Measurements from ENCODE around the gene FOXK2.

- no peak for TF ChIP-seq POLR2A (IDR thresholded peaks at IDR 0.05; ENCODE audit: low read length)
- TF ChIP-seq GATA1 (IDR thresholded peaks at IDR 0.05; ENCODE audit: low read depth, low read length) = no peak
Observed at GRCh38 chr17:82566129-82566960, 46.8 kb downstream of the FOXK2 start.

Data from erythroblast (primary cell).